GM18873 (cell line): ENCODE results near the gene LRRC3C.
"Not testable (repeated sequence)": the region's sequence is repeated elsewhere in the genome, so short reads cannot be mapped to it uniquely, and the experiment has no call there.

Experiments used
- ATAC-seq: cut with Tn5 transposase; IDR thresholded peaks from one replicate; pipeline ENCODE4 v1.9.1; 2021; ENCODE audit warnings: mild to moderate bottlenecking, moderate library complexity, moderate number of reproducible peaks; ENCODE audit not compliant: unreplicated experiment, low FRiP score

The LRRC3C gene

GRCh38 chr17:39946551-39947330, 19.2 kb downstream of the LRRC3C start:
- ATAC-seq, result no peak

- ATAC-seq, result not testable (repeated sequence)
Measured at GRCh38 chr17:39948489-39948828, 20.9 kb downstream of the LRRC3C start.

DNA sequence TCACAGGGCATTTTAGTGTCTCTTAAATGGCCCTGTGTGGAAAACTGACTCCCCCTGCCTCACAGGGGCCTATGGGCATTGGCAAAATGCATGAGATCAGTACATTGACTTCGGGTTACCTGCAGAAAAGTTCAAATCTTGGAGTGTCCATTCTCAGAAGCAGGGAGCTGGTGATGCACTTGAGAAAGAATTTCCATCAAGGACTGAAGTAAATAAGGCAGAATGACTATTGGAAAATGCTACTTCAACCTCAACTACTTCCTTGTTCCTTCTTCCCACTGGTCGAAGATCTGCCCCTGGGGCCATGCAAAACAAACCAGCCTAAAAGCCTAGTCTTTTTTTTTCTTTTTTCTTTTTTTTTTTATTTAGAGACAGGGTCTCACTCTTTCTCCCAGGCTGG, 21.5 kb downstream of the LRRC3C start:
- no peak for ATAC-seq

- no peak for ATAC-seq
Measured at GRCh38 chr17:39950871-39951348, 23.4 kb downstream of the LRRC3C start.

DNA sequence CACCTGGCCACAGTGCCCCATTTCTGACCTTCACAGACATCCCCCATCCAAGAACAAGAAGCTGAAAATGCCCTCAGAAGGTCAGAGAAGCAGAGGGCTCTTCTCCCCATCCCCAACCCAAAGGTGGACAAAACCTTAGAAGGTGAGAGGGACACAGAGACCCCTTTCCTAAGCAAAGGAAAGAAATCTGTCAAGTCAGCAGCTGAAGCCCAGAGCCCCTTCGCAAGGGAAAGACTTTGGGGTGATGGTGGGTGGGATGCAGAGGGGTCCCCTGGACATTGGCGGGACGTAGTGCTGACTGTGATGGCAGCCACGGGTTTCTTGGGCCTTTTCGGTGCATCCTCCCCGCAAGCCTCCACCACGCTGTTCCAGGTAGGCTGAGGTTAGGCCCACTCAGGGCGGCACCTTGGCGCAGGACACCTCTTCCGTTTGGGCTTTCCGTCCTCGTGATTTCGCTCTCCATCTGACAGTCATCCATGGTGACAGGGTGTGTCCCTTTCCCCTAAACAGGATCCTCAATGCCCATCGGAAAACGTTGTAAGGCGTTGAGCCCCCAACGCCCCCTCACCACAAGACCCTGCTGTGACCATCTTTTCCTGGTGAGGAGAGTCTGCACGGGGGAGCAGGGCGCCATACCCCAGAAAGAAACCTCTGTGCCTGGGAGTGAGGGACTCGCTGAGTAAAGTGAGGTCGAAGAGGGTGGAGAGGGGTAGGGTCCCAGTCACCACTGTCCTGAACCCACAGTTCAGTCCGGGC, 24.6 kb downstream of the LRRC3C start:
- ATAC-seq, result no peak

- peak; percentile 35 for ATAC-seq
Measured at GRCh38 chr17:39952680-39953470, 25.3 kb downstream of the LRRC3C start.

DNA sequence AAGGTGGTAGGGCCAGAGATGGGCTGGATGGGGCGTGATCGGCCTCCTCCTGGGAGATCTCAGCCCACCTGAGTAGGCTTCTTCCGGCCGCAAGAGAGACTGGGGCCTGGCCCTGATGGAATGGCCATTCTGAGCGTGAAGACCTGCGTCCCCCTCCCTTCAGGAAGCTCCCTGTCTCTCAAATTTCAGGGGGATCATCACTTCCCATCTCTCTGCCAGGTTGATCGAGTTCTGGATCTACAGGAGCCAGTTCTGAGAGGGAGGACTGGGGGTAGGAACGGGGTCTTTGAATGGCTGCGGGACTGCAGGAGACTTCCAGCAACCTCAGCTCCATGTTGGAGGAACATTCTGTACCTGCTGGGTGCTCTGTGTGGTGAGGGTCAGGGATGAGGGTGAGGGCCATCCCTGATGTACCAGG, 25.9 kb downstream of the LRRC3C start:
- ATAC-seq, result no peak

DNA sequence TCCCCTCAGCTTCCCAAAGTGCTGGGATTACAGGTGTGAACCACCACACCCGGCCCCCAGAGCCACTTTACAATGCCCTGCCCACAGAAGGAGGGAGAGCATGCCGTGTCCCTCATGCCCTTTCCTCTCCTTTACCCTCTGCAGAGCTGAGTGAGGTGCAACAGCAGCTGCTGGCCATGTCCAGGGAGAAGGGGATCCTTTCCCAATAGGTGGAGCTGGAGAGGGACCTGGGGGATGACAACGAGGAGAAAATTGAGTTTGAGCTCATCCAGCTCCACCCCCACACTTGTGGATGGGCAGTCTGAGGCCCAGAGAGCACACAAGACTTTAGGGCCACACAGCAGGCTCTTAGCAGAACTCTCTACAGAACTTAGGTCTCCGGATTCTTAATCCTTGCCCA, 27.3 kb downstream of the LRRC3C start:
- ATAC-seq, result no peak

DNA sequence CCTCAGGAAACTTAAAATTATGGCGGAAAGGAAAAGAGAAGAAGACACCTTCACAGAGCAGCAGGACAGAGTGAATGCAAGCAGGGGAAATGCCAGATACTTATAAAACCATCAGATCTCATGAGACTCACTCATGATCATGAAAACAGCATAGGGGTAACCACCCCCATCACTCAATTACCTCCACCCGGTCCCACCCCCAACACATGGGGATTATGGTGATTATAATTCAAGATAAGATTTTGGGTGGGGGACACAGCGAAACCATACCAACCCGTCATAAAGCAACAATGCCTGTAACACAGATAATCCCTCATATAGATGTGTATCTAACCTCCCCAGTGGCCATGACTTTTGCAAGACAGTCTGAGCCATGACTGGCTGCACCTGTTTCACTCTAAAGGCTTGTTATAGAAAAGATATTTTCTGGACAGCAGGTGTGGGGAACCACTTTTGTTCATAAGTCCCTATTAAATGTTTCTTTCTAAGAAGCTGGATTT, 28.2 kb downstream of the LRRC3C start:
- no peak for ATAC-seq

DNA sequence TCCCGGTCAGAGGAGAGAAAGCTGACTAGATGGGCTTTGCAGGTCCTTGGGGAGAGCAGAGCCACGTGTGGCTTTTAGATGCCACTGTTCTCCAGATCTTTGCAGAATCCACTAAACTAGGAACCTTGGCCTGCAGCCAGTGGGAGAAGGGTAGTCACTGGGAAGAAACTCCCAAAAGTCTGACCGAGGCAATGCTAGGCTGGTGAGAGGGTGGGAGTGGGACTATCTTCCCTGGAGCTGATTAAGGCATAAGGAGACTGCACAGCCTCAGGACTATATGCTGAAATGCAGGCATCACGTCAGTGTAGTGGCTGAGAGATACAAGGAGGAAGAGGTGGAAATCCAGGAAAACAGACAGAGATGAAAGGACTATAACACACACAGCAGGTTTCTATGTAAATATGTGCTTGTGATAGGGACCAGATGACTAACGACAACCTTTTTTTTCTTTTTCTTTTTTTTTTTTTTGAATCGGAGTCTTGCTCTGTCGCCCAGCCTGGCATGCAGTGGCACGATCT, 33.1 kb downstream of the LRRC3C start:
- ATAC-seq, result no peak

DNA sequence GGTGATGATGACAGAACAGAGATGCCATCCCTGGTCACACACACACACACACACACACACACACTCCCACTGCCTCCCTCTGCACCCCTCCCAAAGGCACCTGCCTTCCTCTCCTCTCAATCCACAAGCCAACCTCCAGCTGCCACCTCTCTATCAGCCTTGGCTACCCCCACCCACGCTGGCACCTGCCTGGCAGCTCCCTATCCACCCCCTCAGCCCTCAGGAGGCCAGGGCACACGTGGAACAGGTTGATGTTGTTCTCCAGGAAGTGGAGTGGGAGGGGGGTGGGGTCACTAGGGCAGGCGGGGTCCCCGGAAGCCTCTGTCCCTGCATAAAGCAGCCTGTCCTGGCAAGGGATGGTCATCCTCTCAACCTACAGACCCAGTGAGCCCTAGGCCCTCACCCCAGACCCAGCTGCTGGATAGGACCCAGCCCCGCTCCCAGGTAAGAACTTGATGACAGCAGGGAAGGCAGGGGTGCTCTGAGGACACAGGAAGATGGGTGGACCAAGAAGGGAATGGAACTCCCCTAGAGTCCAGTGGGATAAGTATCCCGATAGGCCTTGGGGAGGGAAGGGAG, 35.2 kb downstream of the LRRC3C start, which contains the start of gene GSDMA:
Gene GSDMA (plus strand): TSS at position 363 of the 579 bp plus-strand sequence. CDS start 2,684 bp downstream, outside the sequence.
- no peak for ATAC-seq

GRCh38 chr17:39963829-39964228, 36.3 kb downstream of the LRRC3C start:
- no peak for ATAC-seq

DNA sequence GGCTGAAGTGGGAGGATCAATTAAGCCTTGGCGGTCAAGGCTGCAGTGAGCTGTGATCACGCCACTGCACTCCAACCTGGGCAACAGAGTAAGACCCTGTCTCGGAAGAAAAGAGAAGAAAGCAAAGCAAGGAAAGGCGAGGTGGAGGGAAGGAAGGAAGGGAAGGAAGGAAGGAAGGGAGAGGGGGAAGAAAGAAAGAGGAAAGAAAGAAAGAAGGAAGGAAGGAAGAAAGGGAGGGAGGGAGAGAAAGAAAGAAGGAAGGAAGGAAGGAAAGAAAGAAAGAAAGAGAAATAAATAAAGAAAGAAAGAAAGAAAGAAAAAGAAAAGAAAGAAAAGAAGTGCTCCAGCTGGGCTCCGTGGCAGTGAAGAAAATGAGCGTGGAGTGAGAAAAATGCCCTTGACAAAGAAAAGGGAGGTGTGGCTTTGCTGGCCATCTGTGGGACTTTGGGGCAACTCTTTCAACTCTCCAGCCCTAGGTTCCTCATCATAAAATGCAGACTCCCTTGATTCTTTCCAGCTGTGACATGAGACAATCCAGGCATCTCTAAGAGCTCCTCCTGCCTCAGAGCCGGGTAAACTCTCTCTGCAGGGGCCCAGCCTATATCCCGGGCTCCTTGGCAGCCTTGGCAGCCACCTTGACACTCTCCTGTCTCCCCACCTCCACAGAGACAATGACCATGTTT, 37.6 kb downstream of the LRRC3C start:
- no peak for ATAC-seq

DNA sequence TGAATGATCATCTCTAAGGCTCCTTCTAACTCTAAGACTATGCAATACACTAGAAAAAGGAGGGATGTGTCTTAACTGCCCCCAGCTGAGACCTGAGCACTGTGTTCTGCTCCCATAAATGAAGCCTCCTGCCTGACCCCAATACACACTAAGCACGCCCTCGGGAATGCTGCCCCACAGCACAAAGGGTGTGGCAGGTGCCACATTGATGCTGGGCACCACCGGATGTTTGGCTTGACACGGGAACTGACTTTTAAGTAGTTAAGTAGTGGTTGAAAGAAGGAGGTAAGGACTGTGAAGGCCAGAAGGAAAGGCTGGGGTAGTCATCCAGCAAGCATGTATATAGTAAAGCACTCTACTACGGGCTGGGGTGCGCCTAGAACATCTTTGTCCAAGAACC, 39.2 kb downstream of the LRRC3C start:
- no peak for ATAC-seq

DNA sequence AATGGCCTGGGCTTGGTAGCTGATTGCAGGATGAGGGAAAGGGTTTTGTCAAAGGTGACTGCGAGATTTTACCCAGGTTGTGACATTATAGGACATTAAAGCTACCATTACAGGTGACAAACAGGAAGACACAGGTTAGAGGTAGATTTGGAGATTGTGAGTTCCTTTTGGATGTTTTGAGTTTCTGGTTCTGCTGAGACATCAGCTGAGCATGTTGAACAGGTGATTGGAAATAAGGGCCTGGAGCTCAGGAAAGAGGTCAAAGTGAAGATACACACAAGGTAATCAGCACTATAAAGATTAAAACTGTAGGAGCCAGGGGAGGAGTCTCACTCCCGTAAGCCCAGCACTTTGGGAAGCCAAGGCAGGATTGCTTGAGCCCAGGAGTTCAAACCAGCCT, 41.2 kb downstream of the LRRC3C start:
- no peak for ATAC-seq

DNA sequence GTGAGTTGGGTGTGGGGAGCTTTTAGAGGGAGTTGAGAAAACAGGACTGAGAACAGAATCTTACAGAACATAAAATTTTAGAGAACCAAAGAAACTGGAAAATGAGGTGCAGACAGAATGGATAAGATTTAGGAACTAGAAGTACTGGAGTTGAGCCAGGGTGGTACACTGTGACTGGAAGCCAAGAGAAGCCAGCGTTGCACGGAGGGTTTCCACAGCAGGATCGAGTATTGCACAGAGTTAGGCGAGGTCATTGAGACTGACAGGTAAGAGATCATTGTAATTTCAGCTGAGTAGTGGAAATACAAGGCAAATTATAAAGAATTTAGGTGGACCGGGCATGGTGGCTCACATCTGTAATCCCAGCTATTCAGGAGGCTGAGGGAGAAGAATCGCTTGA, 41.8 kb downstream of the LRRC3C start:
- ATAC-seq, result no peak

GRCh38 chr17:39970157-39970692, 42.7 kb downstream of the LRRC3C start:
- ATAC-seq, result no peak

DNA sequence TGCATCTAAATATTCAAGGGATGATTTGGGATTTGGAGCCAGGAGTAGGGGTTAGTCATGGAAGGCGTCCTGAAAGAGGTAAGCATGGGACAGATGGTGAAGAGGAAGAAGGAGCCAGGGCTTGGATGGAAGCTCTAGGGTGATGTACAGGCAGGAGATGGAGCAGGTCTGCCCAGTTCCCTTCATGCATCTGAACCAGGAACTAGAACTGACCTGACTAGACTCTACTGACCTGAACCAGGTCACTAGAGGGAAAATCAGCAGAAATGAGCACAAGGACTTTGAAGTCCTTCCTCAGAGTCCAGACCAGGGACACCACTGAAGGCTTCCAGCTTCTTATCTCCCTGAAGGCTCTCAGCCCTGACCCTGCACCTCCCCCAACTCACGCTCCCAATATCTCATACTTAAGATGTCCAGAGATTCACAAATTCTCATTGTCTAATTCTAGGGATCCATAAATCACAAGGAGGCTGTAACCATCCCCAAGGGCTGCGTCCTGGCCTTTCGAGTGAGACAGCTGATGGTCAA, 43.6 kb downstream of the LRRC3C start:
- ATAC-seq, result no peak

DNA sequence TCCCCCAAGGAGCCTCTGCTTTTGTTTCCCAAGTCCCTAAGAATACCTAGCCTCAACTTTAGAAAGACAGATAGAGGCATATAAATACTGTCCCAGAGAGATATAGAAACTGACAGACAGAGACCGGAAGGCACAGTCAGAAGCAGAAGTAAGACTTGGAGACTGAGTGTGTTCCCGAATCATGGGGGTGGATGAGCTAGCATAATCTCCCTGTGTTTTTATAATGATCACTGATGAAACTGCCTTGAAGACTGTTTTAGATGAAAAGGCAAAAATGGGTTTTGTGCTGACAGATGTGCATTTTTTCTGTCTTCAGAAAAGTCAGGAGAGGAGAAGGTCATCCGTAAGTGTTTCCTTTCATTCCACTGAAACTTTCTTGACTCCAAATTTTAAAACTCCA, 44.7 kb downstream of the LRRC3C start:
- ATAC-seq, result no peak
